GM18870 (cell line): ENCODE measurements around the gene SRL.
"Not testable (repeated sequence)": the region's sequence is repeated elsewhere in the genome, so short reads cannot be mapped to it uniquely, and the experiment has no call there.

Source experiments
- ATAC-seq: cut with Tn5 transposase; IDR thresholded peaks from one replicate; pipeline ENCODE4 v1.9.1; 2021; ENCODE audit warnings: moderate library complexity; ENCODE audit not compliant: unreplicated experiment

The SRL gene

GRCh38 chr16:4227040-4227332, 14.9 kb downstream of the SRL start:
- ATAC-seq: no peak

- ATAC-seq: no peak
These were observed 15.4 kb downstream of the SRL start for GRCh38 chr16:4226251-4227039.

- ATAC-seq: no peak
These were observed 16.8 kb downstream of the SRL start for GRCh38 chr16:4225075-4225474.

- ATAC-seq: no peak
These were observed 21.5 kb downstream of the SRL start for GRCh38 chr16:4220358-4220757.

- ATAC-seq: no peak
These were observed 23.7 kb downstream of the SRL start for GRCh38 chr16:4218202-4218601.

- ATAC-seq: no peak
These were observed 24.4 kb downstream of the SRL start for GRCh38 chr16:4217204-4218131.

GRCh38 chr16:4216596-4216995, 25.3 kb downstream of the SRL start:
- ATAC-seq: no peak

- no peak for ATAC-seq
These were observed 26.8 kb downstream of the SRL start for GRCh38 chr16:4215106-4215505.

- ATAC-seq: no peak
These were observed 27.7 kb downstream of the SRL start for GRCh38 chr16:4214215-4214621.

- ATAC-seq: no peak
These were observed 28.1 kb downstream of the SRL start for GRCh38 chr16:4213737-4214136.

GRCh38 chr16:4212934-4213296, 29.0 kb downstream of the SRL start:
- no peak for ATAC-seq

- no peak for ATAC-seq
These were observed 29.5 kb downstream of the SRL start for GRCh38 chr16:4212211-4212933.

GRCh38 chr16:4211445-4212210, 30.3 kb downstream of the SRL start:
- not testable (repeated sequence) for ATAC-seq

GRCh38 chr16:4209666-4210065, 32.2 kb downstream of the SRL start:
- ATAC-seq: no peak

- no peak for ATAC-seq
These were observed 33.5 kb downstream of the SRL start for GRCh38 chr16:4208341-4208751.

- no peak for ATAC-seq
These were observed 34.1 kb downstream of the SRL start for GRCh38 chr16:4207683-4208340.

GRCh38 chr16:4207229-4207628, 34.7 kb downstream of the SRL start:
- ATAC-seq: no peak

- no peak for ATAC-seq
These were observed 35.2 kb downstream of the SRL start for GRCh38 chr16:4206680-4207079.

- no peak for ATAC-seq
These were observed 35.9 kb downstream of the SRL start for GRCh38 chr16:4205971-4206370.

GRCh38 chr16:4204521-4204920, 37.4 kb downstream of the SRL start:
- no peak for ATAC-seq
